Measurements from ENCODE around the gene ASTN2. TPM values are rescaled to one million over a fixed set of nuclear protein-coding genes. Genes with fewer than 3 reads are reported as not detected.

The ASTN2 gene
- polyA plus RNA-seq, 2 of the 4 experiments (the other 2 are of a cell fraction) = 5.8 to 11.6 TPM

- ATAC-seq = no peak
- POLR2A ChIA-PET = no interaction called here
- 2% methylated on average over 3 of the region's 3 CpGs for WGBS (ENCODE audit: missing lambda C conversion rate)
- TF ChIP-seq CBX8 (IDR thresholded peaks at IDR 0.05) (no peak), HOXB13 (CRISPR knock-in tag; IDR thresholded peaks at IDR 0.05; ENCODE audit: low read depth) (no peak), TFCP2L1 (CRISPR knock-in tag; IDR thresholded peaks at IDR 0.05) (no peak), ZSCAN20 (CRISPR knock-in tag; IDR thresholded peaks at IDR 0.05) (no peak), ESRRA (IDR thresholded peaks at IDR 0.05; ENCODE audit: borderline replicate concordance, low read length) (no peak), CBX2 (IDR thresholded peaks at IDR 0.05; ENCODE audit: borderline replicate concordance, low read depth) (no peak), BCL3 (IDR thresholded peaks at IDR 0.05) (no peak)
- Histone ChIP-seq H3K4me3 (no peak overlapping the region), H3K9me3 (no peaks in the 10 kb centered on the region), H3K4me1 (no peaks in the 10 kb centered on the region), H3K4me2 (no peak overlapping the region), H3K27ac (no peak overlapping the region)
- no peak for DNase-seq (ENCODE audit: low read depth in 1 of 2, low spot score in 1 of 2)
- CTCF ChIA-PET = no interaction called here
- FAIRE-seq = no peak
Measured at GRCh38 chr9:117461386-117461785, 46.5 kb upstream of the ASTN2 start.

GRCh38 chr9:117460743-117461142 lies 45.9 kb upstream of the ASTN2 start:
- CTCF ChIA-PET = no interaction called here
- Histone ChIP-seq H3K4me3 (no peak overlapping the region), H3K27ac (no peak overlapping the region), H3K4me1 (no peaks in the 10 kb centered on the region), H3K4me2 (no peak overlapping the region), H3K9me3 (no peaks in the 10 kb centered on the region)
- TF ChIP-seq ZFP36 (IDR thresholded peaks at IDR 0.05; ENCODE audit: borderline replicate concordance, partially characterized antibody) (no peak), E2F6 (IDR thresholded peaks at IDR 0.05; ENCODE audit: borderline replicate concordance, low read depth) (no peak), EHMT2 (IDR thresholded peaks at IDR 0.05; ENCODE audit: low read depth) (no peak), CHD4 (IDR thresholded peaks at IDR 0.05; ENCODE audit: borderline replicate concordance) (no peak), EHF (CRISPR knock-in tag; IDR thresholded peaks at IDR 0.05) (no peak), HOXB5 (CRISPR knock-in tag; IDR thresholded peaks at IDR 0.05) (no peak), RAD21 (conservative IDR thresholded peaks at IDR 0.05 in 1 of 2, IDR thresholded peaks at IDR 0.05 in 1 of 2) (no peak), GATA3 (IDR thresholded peaks at IDR 0.05; ENCODE audit: borderline replicate concordance) (no peak), NR3C1 (IDR thresholded peaks at IDR 0.05) (no peak), MYC (IDR thresholded peaks at IDR 0.05; ENCODE audit: borderline replicate concordance, low read length) (no peak), JUNB (IDR thresholded peaks at IDR 0.05) (no peak), TP53 (CRISPR knock-in tag; IDR thresholded peaks at IDR 0.05) (no peak), ESRRA (IDR thresholded peaks at IDR 0.05; ENCODE audit: borderline replicate concordance, low read length) (no peak), NFE2L2 (conservative IDR thresholded peaks at IDR 0.05; ENCODE audit: low read length) (no peak), BHLHE40 (IDR thresholded peaks at IDR 0.05; ENCODE audit: low read depth, low read length) (no peak), ATOH8 (CRISPR knock-in tag; IDR thresholded peaks at IDR 0.05; ENCODE audit: low read depth) (no peak), USF2 (IDR thresholded peaks at IDR 0.05) (no peak), MAFK (IDR thresholded peaks at IDR 0.05; ENCODE audit: partially characterized antibody) (no peak), ZC3H11A (IDR thresholded peaks at IDR 0.05) (no peak), REST (IDR thresholded peaks at IDR 0.05) (no peak)
- 3% methylated on average over 3 of the region's 3 CpGs for WGBS (ENCODE audit: missing lambda C conversion rate)
- DNase-seq (ENCODE audit: low read depth in 1 of 2, low spot score in 1 of 2) (no peak), FAIRE-seq (no peak), ATAC-seq (no peak)
- POLR2A ChIA-PET = no interaction called here
